K562 (cell line): Measurements from ENCODE around the gene ABLIM2. TPM values are rescaled to one million over a fixed set of nuclear protein-coding genes. Genes with fewer than 3 reads are reported as not detected.

Experiments used
- CBX3 ChIP-seq, 2 experiments: IDR thresholded peaks; 1 replicate in 1 of 2; 2 replicates in 1 of 2; pipeline ENCODE4 v1.6.1; 2012; ENCODE audit warnings: inconsistent platforms in 2 of 2, low read length in 2 of 2, borderline replicate concordance in 1 of 2, control low read depth in 1 of 2
- GABPA ChIP-seq: fragments of 200-800 bp; sonication (Bioruptor generic); conservative IDR thresholded peaks from 2 replicates; pipeline ENCODE4 v1.6.1; 2016; ENCODE audit warnings: low read depth, missing genetic modification characterization, missing compliant biosample characterization
- THRAP3 ChIP-seq: fragments of 450-650 bp; IDR thresholded peaks from 2 replicates; pipeline ENCODE4 v1.6.1; 2016; ENCODE audit warnings: mild to moderate bottlenecking, inconsistent platforms, borderline replicate concordance
- ZNF830 ChIP-seq: fragments of 250-450 bp; sonication (Bioruptor Pico); IDR thresholded peaks from 2 replicates; pipeline ENCODE4 v1.5.0; 2021; ENCODE audit warnings: mild to moderate bottlenecking
- polyA plus RNA-seq, 8 experiments: library from polyadenylated mRNA; depleted of rRNA in 4 of 8; stranded (reverse) in 5 of 8; unstranded in 3 of 8; fragments of >200 nt; fragmentation: Nextera tagmentation in 2 of 8; fragmentation: Illumina TruSeq in 1 of 8; extraction: Ambion mirVana in 2 of 8; extraction: Trizol in 1 of 8; gene quantifications; 2 replicates each; pipeline versions ENCODE4 v1.2.1 to v1.2.3, GENCODE V29; 2011 to 2014; ENCODE audit warnings: inconsistent platforms in 1 of 8, missing spikeins in 1 of 8
- total RNA-seq, 7 experiments: library from RNA; depleted of rRNA in 6 of 7; stranded (reverse); fragments of >200 nt in 6 of 7; fragmentation: Illumina TruSeq in 2 of 7; extraction: Trizol in 2 of 7; gene quantifications; 2 replicates each; pipeline versions ENCODE4 v1.2.1 to v1.2.3, GENCODE V29; 2011 to 2021; ENCODE audit warnings: low replicate concordance in 1 of 7
- TF ChIP-seq, protein P1 (sequence below): fragments of 250-450 bp; sonication (Bioruptor Pico); IDR thresholded peaks from 2 replicates; pipeline ENCODE4 v1.8.0; 2021; ENCODE audit warnings: borderline replicate concordance, mild to moderate bottlenecking, moderate library complexity; ENCODE audit not compliant: poor library complexity, severe bottlenecking
- TF ChIP-seq, protein P2 (sequence below): fragments of 450-650 bp; IDR thresholded peaks from 2 replicates; pipeline ENCODE4 v1.6.1; 2016; ENCODE audit warnings: low read depth, mild to moderate bottlenecking, moderate library complexity
- TF ChIP-seq, protein P3 (sequence below): fragments of 450-650 bp; IDR thresholded peaks from 2 replicates; pipeline ENCODE4 v1.6.1; 2018; ENCODE audit not compliant: partially characterized antibody

ABLIM2 gene
- total and polyA plus RNA-seq, 9 of the 15 experiments (the other 6 are each of a cell fraction or from before 2014, with no cell fraction given) = not detected

DNA sequence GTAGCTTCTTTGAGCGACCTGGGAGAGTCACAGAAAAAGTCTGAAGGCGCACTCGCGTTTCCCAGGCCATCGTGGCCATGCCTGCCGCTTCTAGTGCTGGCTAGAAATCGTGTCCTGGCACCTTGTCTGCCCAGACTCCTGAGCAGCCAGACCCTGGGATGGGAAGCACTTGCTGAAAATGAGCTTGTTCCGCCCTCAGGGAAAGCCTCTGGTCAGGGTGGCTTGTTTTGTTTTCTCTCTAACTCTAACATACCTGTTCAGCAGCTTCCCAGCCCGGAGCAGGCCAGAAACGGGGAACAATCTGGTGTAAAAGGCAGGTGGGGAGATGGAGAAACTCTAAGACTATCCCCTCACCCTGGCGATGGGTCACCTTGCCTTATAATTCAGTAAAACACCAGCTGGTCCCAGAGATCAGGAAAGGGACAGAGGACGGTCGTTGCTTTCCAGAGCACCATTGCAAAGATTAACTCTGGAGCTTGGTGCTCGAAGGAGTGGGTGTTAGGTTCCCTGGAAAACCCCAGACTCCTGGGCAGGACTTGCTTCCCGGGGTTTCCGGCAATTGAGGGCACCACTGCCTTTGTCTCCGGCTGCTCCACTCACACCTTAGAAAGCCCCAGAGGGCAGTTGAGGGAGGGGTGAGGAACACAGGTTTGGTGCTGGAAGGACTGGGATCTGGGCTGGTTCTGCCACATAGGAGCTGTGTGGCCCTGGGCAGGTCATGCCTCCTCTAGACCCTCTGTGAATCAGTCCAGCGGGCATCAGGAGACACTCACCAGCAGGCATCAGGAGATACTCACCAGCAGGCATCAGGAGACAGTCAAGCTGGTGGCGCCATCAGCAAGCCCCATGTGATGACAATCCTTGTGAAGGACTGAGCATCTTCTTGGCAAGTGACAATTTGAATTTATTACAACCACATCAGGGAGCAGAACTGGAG is 36.0 kb upstream of the ABLIM2 start (continued):
- TF ChIP-seq, protein P1, sequence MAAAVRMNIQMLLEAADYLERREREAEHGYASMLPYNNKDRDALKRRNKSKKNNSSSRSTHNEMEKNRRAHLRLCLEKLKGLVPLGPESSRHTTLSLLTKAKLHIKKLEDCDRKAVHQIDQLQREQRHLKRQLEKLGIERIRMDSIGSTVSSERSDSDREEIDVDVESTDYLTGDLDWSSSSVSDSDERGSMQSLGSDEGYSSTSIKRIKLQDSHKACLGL (CRISPR knock-in tag) = no peak
- TF ChIP-seq ZNF830 (CRISPR knock-in tag) = no peak
- TF ChIP-seq, protein P2, sequence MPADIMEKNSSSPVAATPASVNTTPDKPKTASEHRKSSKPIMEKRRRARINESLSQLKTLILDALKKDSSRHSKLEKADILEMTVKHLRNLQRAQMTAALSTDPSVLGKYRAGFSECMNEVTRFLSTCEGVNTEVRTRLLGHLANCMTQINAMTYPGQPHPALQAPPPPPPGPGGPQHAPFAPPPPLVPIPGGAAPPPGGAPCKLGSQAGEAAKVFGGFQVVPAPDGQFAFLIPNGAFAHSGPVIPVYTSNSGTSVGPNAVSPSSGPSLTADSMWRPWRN = no peak
- no peak for TF ChIP-seq CBX3 (IDR thresholded peaks at IDR 0.05; ENCODE audit: borderline replicate concordance in 1 of 2, low read length in 2 of 2)
- no peak for TF ChIP-seq THRAP3
- TF ChIP-seq GABPA (tag) = no peak
- TF ChIP-seq, protein P3, sequence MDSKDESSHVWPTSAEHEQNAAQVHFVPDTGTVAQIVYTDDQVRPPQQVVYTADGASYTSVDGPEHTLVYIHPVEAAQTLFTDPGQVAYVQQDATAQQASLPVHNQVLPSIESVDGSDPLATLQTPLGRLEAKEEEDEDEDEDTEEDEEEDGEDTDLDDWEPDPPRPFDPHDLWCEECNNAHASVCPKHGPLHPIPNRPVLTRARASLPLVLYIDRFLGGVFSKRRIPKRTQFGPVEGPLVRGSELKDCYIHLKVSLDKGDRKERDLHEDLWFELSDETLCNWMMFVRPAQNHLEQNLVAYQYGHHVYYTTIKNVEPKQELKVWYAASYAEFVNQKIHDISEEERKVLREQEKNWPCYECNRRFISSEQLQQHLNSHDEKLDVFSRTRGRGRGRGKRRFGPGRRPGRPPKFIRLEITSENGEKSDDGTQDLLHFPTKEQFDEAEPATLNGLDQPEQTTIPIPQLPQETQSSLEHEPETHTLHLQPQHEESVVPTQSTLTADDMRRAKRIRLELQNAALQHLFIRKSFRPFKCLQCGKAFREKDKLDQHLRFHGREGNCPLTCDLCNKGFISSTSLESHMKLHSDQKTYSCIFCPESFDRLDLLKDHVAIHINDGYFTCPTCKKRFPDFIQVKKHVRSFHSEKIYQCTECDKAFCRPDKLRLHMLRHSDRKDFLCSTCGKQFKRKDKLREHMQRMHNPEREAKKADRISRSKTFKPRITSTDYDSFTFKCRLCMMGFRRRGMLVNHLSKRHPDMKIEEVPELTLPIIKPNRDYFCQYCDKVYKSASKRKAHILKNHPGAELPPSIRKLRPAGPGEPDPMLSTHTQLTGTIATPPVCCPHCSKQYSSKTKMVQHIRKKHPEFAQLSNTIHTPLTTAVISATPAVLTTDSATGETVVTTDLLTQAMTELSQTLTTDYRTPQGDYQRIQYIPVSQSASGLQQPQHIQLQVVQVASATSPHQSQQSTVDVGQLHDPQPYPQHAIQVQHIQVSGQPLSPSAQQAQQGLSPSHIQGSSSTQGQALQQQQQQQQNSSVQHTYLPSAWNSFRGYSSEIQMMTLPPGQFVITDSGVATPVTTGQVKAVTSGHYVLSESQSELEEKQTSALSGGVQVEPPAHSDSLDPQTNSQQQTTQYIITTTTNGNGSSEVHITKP = no peak
